ENCODE results near the gene GSAP. TPM values are rescaled to one million over a fixed set of nuclear protein-coding genes. Genes with fewer than 3 reads are reported as not detected.

Gene GSAP
- total RNA-seq, 1 experiment from 2014 or later, result 2.0 TPM

GRCh38 chr7:77456696-77457095 is 40.5 kb upstream of the GSAP start (continued):
- TF ChIP-seq ZNF532 (CRISPR knock-in tag; IDR thresholded peaks at IDR 0.05; ENCODE audit: borderline replicate concordance), result no peak

- DNase-seq (ENCODE audit: low spot score), result no peak
- no peak for ATAC-seq
- Mint-ChIP-seq H3K4me1 (no peaks in the 10 kb centered on the region), H3K4me3 (no peak overlapping the region), H3K27ac (no peak overlapping the region), H3K9me3 (no peaks in the 10 kb centered on the region), H3K36me3 (no peaks in the 10 kb centered on the region), H3K27me3 (ENCODE audit: low read depth) (no peaks in the 10 kb centered on the region; the same call in 1 of the 2 replicates)
- CTCF ChIA-PET, result no interaction called here
- TF ChIP-seq RORB (CRISPR knock-in tag; IDR thresholded peaks at IDR 0.05), result no peak
- TF ChIP-seq HMGA2 (CRISPR knock-in tag; IDR thresholded peaks at IDR 0.05), result no peak
- no peak for TF ChIP-seq TEAD4 (CRISPR knock-in tag; IDR thresholded peaks at IDR 0.05)
- no peak for TF ChIP-seq ATF6 (CRISPR knock-in tag; IDR thresholded peaks at IDR 0.05)
- TF ChIP-seq ZBTB21 (CRISPR knock-in tag; IDR thresholded peaks at IDR 0.05; ENCODE audit: borderline replicate concordance), result no peak
- TF ChIP-seq USF1 (CRISPR knock-in tag; IDR thresholded peaks at IDR 0.05), result no peak
- no peak for TF ChIP-seq ZNF416 (CRISPR knock-in tag; IDR thresholded peaks at IDR 0.05)
- TF ChIP-seq ARID4B (CRISPR knock-in tag; IDR thresholded peaks at IDR 0.05; ENCODE audit: borderline replicate concordance), result no peak
- no peak for TF ChIP-seq HMGXB4 (CRISPR knock-in tag; IDR thresholded peaks at IDR 0.05)
- no peak for TF ChIP-seq ZNF423 (CRISPR knock-in tag; IDR thresholded peaks at IDR 0.05)
- no peak for TF ChIP-seq ZMAT4 (CRISPR knock-in tag; IDR thresholded peaks at IDR 0.05)
- TF ChIP-seq AFF4 (CRISPR knock-in tag; IDR thresholded peaks at IDR 0.05; ENCODE audit: borderline replicate concordance), result no peak
- TF ChIP-seq JAZF1 (CRISPR knock-in tag; IDR thresholded peaks at IDR 0.05), result no peak
- no peak for TF ChIP-seq EMX1 (CRISPR knock-in tag; IDR thresholded peaks at IDR 0.05)
- no peak for TF ChIP-seq NFATC4 (CRISPR knock-in tag; IDR thresholded peaks at IDR 0.05)
- TF ChIP-seq MYBL2 (CRISPR knock-in tag; IDR thresholded peaks at IDR 0.05), result no peak
- POLR2A ChIA-PET, result no interaction called here
Measured at GRCh38 chr7:77455321-77455720, 39.2 kb upstream of the GSAP start.
